Fibroblast of lung (primary cell): ENCODE data around the gene TOLLIP. TPM values are rescaled to one million over a fixed set of nuclear protein-coding genes. Genes with fewer than 3 reads are reported as not detected.

Experiments used
- DNase-seq, 2 donors: peaks; one replicate each; pipeline versions ENCODE4 v3.0.0 to v3.0.0-alpha.2; 2010; ENCODE audit warnings: low read depth in 2 of 2
- H2AFZ ChIP-seq: 2 replicates; pipeline ENCODE4 v1.5.1; 2012; ENCODE audit warnings: low read length, control low read depth, inconsistent platforms
- H3K27ac ChIP-seq: 2 replicates; pipeline ENCODE4 v1.5.1; 2011; ENCODE audit warnings: low read length, control low read depth; ENCODE audit not compliant: insufficient read depth
- H3K27me3 ChIP-seq: 2 replicates; pipeline ENCODE4 v1.5.1; 2011; ENCODE audit warnings: mild to moderate bottlenecking, low read length; ENCODE audit not compliant: control insufficient read depth, insufficient read depth
- H3K36me3 ChIP-seq: 2 replicates; pipeline ENCODE4 v1.5.1; 2011; ENCODE audit warnings: low read length; ENCODE audit not compliant: control insufficient read depth, insufficient read depth
- H3K4me1 ChIP-seq: 2 replicates; pipeline ENCODE4 v1.5.1; 2011; ENCODE audit warnings: low read length; ENCODE audit not compliant: control insufficient read depth, insufficient read depth; ENCODE audit errors: extremely low read depth
- H3K4me2 ChIP-seq: 2 replicates; pipeline ENCODE4 v1.5.1; 2011; ENCODE audit warnings: low read length, control low read depth; ENCODE audit not compliant: insufficient read depth; ENCODE audit errors: extremely low read depth
- H3K4me3 ChIP-seq, 4 experiments: fragments of 200-600 bp in 1 of 4; sonication (generic) in 1 of 4; replicated peaks in 1 of 4; 2 replicates each; pipeline ENCODE4 v1.5.1; 2011 to 2016; ENCODE audit warnings: low read length in 4 of 4, low read depth in 3 of 4, mild to moderate bottlenecking in 3 of 4, control low read depth in 2 of 4, inconsistent platforms in 1 of 4, mixed read lengths in 1 of 4; ENCODE audit not compliant: insufficient read depth in 1 of 4; ENCODE audit errors: control extremely low read depth in 1 of 4
- H3K79me2 ChIP-seq: 2 replicates; pipeline ENCODE4 v1.5.1; 2012; ENCODE audit warnings: mild to moderate bottlenecking, low read length, inconsistent platforms; ENCODE audit not compliant: control insufficient read depth, insufficient read depth
- H3K9ac ChIP-seq: 2 replicates; pipeline ENCODE4 v1.5.1; 2011; ENCODE audit warnings: mild to moderate bottlenecking, low read length, control low read depth; ENCODE audit not compliant: insufficient read depth
- H3K9me3 ChIP-seq: 2 replicates; pipeline ENCODE4 v1.5.1; 2012; ENCODE audit warnings: low read depth, low read length; ENCODE audit not compliant: control insufficient read depth, insufficient read depth
- H4K20me1 ChIP-seq: 2 replicates; pipeline ENCODE4 v1.5.1; 2011; ENCODE audit warnings: low read length; ENCODE audit not compliant: control insufficient read depth, insufficient read depth; ENCODE audit errors: extremely low read depth
- EZH2 ChIP-seq: IDR thresholded peaks from 2 replicates; pipeline ENCODE4 v1.5.1; 2012; ENCODE audit warnings: low read length, control low read depth, mild to moderate bottlenecking; ENCODE audit errors: missing control alignments
- polyA plus RNA-seq, 2 donors: library from polyadenylated mRNA; depleted of rRNA in 1 of 2; stranded (reverse) in 1 of 2; unstranded in 1 of 2; fragments of >200 nt; gene quantifications; 2 replicates each; pipeline ENCODE4 v1.2.1, GENCODE V29; 2011 to 2012; ENCODE audit warnings: missing spikeins in 1 of 2
- total RNA-seq: library from RNA; depleted of rRNA; stranded (reverse); fragments of >200 nt; gene quantifications from 2 replicates; pipeline ENCODE4 v1.2.1, GENCODE V29; 2014
- TF ChIP-seq, protein P1 (sequence below), 2 donors: IDR thresholded peaks in 1 of 2; conservative IDR thresholded peaks in 1 of 2; 1 replicate in 1 of 2; 2 replicates in 1 of 2; pipeline ENCODE4 v1.5.1; 2011 to 2012; ENCODE audit warnings: low read length in 2 of 2, control low read depth in 1 of 2, inconsistent platforms in 1 of 2, low read depth in 1 of 2, mild to moderate bottlenecking in 1 of 2

TOLLIP gene
- total and polyA plus RNA-seq, 2 donors (not counting 1 experiment from before 2014, with no cell fraction given), result 28.4 to 34.6 TPM

- Histone ChIP-seq H4K20me1 (no peaks in the 10 kb centered on the region), H3K4me2 (no peak overlapping the region), H3K9me3 (no peaks in the 10 kb centered on the region), H3K4me3 (no peak overlapping the region), H3K79me2 (no peaks in the 10 kb centered on the region), H2AFZ (no peak overlapping the region), H3K27me3 (peaks cover 9% of the 10 kb centered on the region), H3K9ac (no peak overlapping the region), H3K4me1 (no peaks in the 10 kb centered on the region), H3K36me3 (no peaks in the 10 kb centered on the region), H3K27ac (no peak overlapping the region)
- no peak for TF ChIP-seq EZH2
- TF ChIP-seq, protein P1, sequence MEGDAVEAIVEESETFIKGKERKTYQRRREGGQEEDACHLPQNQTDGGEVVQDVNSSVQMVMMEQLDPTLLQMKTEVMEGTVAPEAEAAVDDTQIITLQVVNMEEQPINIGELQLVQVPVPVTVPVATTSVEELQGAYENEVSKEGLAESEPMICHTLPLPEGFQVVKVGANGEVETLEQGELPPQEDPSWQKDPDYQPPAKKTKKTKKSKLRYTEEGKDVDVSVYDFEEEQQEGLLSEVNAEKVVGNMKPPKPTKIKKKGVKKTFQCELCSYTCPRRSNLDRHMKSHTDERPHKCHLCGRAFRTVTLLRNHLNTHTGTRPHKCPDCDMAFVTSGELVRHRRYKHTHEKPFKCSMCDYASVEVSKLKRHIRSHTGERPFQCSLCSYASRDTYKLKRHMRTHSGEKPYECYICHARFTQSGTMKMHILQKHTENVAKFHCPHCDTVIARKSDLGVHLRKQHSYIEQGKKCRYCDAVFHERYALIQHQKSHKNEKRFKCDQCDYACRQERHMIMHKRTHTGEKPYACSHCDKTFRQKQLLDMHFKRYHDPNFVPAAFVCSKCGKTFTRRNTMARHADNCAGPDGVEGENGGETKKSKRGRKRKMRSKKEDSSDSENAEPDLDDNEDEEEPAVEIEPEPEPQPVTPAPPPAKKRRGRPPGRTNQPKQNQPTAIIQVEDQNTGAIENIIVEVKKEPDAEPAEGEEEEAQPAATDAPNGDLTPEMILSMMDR (conservative IDR thresholded peaks at IDR 0.05 in 1 of 2, IDR thresholded peaks at IDR 0.05 in 1 of 2; ENCODE audit: low read depth in 1 of 2, low read length in 2 of 2), result no peak
- no peak for DNase-seq
Observed at GRCh38 chr11:1340111-1340510, 30.7 kb upstream of the TOLLIP start.

GRCh38 chr11:1339066-1339675, 29.7 kb upstream of the TOLLIP start:
- H4K20me1 ChIP-seq, result no peaks in the 10 kb centered on the region
- no peak overlapping the region for H3K4me3 ChIP-seq
- no peaks in the 10 kb centered on the region for H3K36me3 ChIP-seq
- H3K9me3 ChIP-seq, result no peaks in the 10 kb centered on the region
- DNase-seq, result peak in 1 of 2 donors; percentile 21
- no peak overlapping the region for H2AFZ ChIP-seq
- no peaks in the 10 kb centered on the region for H3K4me1 ChIP-seq
- no peak overlapping the region for H3K4me2 ChIP-seq
- no peaks in the 10 kb centered on the region for H3K79me2 ChIP-seq
- H3K27me3 ChIP-seq, result peaks cover 9% of the 10 kb centered on the region
- H3K9ac ChIP-seq, result no peak overlapping the region
- no peak for TF ChIP-seq EZH2
- TF ChIP-seq, protein P1 (conservative IDR thresholded peaks at IDR 0.05 in 1 of 2, IDR thresholded peaks at IDR 0.05 in 1 of 2; ENCODE audit: low read depth in 1 of 2, low read length in 2 of 2), result no peak
- no peak overlapping the region for H3K27ac ChIP-seq

- H4K20me1 ChIP-seq, result no peaks in the 10 kb centered on the region
- no peak for TF ChIP-seq EZH2
- TF ChIP-seq, protein P1 (conservative IDR thresholded peaks at IDR 0.05 in 1 of 2, IDR thresholded peaks at IDR 0.05 in 1 of 2; ENCODE audit: low read depth in 1 of 2, low read length in 2 of 2), result no peak
Observed at GRCh38 chr11:1338201-1339065, 29.0 kb upstream of the TOLLIP start.

More at GRCh38 chr11:1338201-1339065, 29.0 kb upstream of the TOLLIP start:
- no peak overlapping the region for H3K27ac ChIP-seq
- H3K4me3 ChIP-seq, result no peak overlapping the region
- H3K4me1 ChIP-seq, result no peaks in the 10 kb centered on the region
- no peak overlapping the region for H2AFZ ChIP-seq
- no peaks in the 10 kb centered on the region for H3K36me3 ChIP-seq
- no peaks in the 10 kb centered on the region for H3K9me3 ChIP-seq
- no peak for DNase-seq
- H3K79me2 ChIP-seq, result no peaks in the 10 kb centered on the region
- H3K4me2 ChIP-seq, result no peak overlapping the region
- H3K27me3 ChIP-seq, result peaks cover 9% of the 10 kb centered on the region
- no peak overlapping the region for H3K9ac ChIP-seq
